GM12874 (cell line): ENCODE measurements around the gene ATG4D.

Experiments used
- CTCF ChIP-seq: IDR thresholded peaks from 2 replicates; pipeline ENCODE4 v1.5.1; 2011; ENCODE audit warnings: low read depth, mild to moderate bottlenecking, control low read depth, low read length, moderate library complexity; ENCODE audit not compliant: insufficient read depth

ATG4D gene

DNA sequence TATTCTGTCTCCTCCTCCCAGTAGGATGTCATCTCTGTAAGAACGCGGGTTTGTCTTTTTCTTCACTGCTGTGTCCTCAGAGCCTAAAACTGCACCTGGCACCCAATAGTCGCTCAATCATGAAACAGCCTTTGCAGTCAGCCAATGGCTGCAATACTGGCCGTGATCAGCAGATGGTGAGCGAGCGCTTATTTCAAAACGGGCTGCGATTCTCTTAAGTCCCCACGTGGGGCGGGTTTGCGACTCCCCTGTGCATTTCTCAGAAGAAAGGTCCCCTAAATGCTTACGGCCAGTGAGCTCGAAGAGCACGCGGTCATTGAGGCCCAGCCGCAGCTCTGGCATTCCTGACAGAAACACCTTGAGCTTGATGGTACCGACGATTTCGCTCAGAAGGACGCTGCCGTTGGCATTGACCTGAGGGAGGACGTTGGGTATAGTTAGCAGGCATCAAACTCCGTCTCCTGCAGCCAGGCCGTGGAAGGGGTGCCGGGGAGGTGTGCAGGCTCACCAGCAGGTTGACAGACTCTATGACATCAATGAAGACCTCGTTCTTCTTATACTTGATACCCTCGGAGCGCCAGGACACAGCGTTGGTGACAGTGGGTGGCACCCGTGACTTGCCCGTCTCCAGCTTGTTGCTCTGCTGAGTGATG is 37.4 kb downstream of the ATG4D start:
- peak; percentile 97 for TF ChIP-seq CTCF

GRCh38 chr19:10582091-10582490 is 38.4 kb downstream of the ATG4D start:
- no peak for TF ChIP-seq CTCF

DNA sequence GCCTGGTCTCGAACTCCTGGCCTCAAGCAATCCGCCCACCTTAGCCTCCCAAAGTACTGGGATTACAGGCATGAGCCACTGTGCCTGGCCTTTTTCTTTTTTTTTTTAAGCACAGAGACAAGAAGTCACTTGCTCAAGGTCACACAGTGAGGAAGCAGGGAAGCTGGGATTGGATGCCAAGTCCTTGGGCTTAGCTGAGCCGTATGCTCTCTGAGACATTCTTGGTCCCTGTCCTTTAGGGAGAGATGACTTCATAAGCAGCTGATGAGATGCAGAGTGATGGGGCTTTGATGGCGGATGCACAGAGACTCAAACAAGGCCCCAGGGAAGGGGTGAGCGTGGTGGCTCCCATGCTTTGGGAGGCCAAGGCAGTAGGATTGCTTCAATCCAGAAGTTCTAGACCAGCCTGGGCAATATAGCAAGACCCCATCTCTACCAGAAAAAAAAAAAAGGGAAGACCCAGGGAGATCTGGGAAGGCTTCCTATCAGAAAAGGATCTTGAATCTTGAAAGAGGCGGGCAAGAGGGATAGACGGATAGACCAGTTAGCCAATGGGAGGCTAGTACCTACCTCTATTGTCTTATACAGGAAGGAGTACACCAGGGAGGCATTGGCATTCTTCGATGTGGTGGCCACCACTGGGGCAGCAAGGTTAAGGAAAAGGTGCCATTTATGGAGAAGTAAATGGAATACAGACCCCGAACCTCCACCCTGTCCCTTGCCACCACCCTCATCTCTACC is 39.5 kb downstream of the ATG4D start:
- TF ChIP-seq CTCF = no peak

- TF ChIP-seq CTCF = no peak
Measured at GRCh38 chr19:10586396-10586795, 42.7 kb downstream of the ATG4D start.

DNA sequence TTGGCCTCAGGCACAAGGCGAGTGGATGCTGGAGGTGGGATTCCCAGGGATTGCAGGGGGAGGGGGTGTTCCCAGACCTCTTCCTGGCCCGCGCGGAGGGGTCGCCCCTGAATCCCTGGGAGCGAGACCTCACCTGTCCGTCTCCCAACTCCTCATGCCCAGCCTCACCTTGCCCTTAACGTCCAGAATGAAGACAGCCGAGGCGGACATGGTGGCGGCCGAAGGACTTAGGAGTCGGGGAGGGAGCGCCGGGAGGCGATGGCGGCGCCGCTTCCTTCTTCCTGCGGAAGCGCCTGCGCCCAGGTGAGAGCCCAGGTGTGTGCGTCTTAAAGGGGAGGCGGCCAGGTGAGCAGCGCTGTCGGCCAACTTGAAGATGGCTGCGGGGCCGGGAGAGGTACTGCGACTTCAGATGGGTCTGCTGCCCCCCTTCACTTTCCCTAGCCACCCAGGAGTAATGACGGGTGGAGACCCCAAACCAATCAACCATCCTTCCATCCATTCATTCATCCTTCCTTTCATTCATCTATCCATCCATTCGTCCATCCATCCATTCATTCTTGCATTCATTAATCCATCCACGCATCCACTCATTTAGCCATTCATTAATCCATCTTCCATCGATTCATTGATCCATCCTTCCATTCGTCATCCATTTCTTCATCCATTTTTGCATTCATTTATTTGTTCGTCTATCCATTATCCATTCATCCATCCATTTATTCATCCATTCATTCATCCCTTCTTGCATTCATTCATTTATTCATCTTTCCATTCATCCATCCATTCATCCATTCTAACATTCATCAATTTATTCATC is 43.5 kb downstream of the ATG4D start, which contains the start of gene AP1M2:
Gene AP1M2, minus strand, starts transcription at position 291 of the 817 bp plus-strand sequence. Its CDS starts 81 bp downstream, at position 210.
- no peak for TF ChIP-seq CTCF

- TF ChIP-seq CTCF = no peak
Measured at GRCh38 chr19:10587839-10588150, 44.1 kb downstream of the ATG4D start.

DNA sequence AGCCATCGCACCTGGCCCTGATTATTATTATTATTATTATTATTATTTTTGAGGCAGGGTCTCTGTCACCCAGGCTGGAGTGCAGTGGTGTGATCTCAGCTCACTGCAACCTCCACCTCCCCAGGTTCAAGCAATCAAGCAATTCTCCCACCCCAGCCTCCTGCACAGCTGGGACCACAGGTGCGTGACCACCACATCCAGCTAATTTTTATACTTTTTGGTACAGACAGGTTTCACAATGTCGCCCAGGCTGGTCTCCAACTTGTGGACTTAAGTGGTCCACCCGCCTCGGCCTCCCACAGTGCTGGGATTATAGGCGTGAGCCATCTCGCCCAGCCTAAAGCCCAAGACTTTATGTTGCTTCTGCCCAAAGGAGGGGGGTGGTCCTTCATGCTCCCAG is 49.4 kb downstream of the ATG4D start:
- no peak for TF ChIP-seq CTCF
